Activated naive CD8-positive, alpha-beta T cell treated with anti-CD3 and anti-CD28 coated beads, Interleukin-2, amount 10 ng/mL, durations not matched to agents 7 days and 5 days (primary cell): Measurements from ENCODE around the gene JAKMIP3. TPM values are rescaled to one million over a fixed set of nuclear protein-coding genes. Genes with fewer than 3 reads are reported as not detected.

ENCODE experiments used
- ATAC-seq: fragments of 150-1000 bp; cut with Tn5 transposase; one replicate; pipeline ENCODE4 v1.10.0; 2021; ENCODE audit warnings: low read depth, moderate library complexity
- POLR2A ChIA-PET: fragments of 350-600 bp; sonication (Branson Sonifier 250); formaldehyde crosslinking; loops from one replicate; lab custom pipeline; 2021; ENCODE audit warnings: antibody characterized with exemption; lab: Charles Lee
- DNase-seq: peaks from one replicate; pipeline ENCODE4 v3.0.0; 2021
- H3K27ac Mint-ChIP-seq: one replicate; pipeline ENCODE4 v1.8.0; 2022; ENCODE audit warnings: mild to moderate bottlenecking, mixed read lengths
- H3K27me3 Mint-ChIP-seq: one replicate; pipeline ENCODE4 v1.8.0; 2022; ENCODE audit warnings: mild to moderate bottlenecking, moderate library complexity, mixed read lengths
- H3K36me3 Mint-ChIP-seq: one replicate; pipeline ENCODE4 v1.8.0; 2021; ENCODE audit warnings: mild to moderate bottlenecking, mixed read lengths
- H3K4me1 Mint-ChIP-seq: one replicate; pipeline ENCODE4 v1.8.0; 2021; ENCODE audit warnings: mixed read lengths
- H3K4me3 Mint-ChIP-seq: one replicate; pipeline ENCODE4 v1.8.0; 2022; ENCODE audit warnings: mild to moderate bottlenecking, moderate library complexity, mixed read lengths
- H3K9me3 Mint-ChIP-seq: one replicate; pipeline ENCODE4 v1.8.0; 2021; ENCODE audit warnings: mixed read lengths
- total RNA-seq, 2 experiments: library from RNA; stranded (reverse); gene quantifications; one replicate each; pipeline ENCODE4 v1.2.3, GENCODE V29; 2021

JAKMIP3 gene
- total RNA-seq, 2 experiments from 2014 or later, result 0.17 to 0.28 TPM

DNA sequence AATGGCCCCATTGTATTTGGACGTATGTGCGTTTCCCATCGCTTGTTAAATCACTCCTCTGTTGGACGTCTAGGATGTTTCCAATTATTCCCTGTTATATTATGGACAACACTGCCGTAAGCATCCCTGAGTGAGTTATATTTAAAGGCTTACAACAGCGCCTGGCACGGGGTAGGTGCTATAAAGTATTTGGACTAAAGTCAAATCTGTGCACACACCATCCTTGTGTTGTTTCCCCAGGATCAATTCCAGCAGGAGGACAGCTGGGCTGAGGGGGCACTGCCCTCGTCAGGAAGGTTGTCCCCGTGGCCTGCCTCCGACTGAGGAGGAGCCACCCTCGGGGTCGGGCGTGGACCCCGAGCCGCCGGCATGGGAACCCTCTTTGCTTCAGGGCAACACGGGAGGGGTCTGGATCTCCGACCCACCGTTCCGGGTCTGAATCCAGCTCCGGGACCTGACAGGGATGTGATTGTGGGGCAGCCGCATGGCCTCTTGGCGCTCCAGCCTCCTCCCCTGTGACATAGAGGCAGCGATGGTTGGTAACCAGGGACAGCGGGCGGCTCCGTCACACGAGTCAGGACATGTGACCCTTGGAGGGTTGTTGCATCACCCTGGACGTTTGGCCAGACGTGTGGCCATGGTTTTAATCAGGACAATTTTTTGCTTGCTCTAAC, 1.5 kb upstream of the JAKMIP3 start:
- Mint-ChIP-seq H3K4me1 (peaks cover 4% of the 10 kb centered on the region), H3K9me3 (no peaks in the 10 kb centered on the region), H3K27me3 (peaks cover 6% of the 10 kb centered on the region), H3K27ac (no peak overlapping the region), H3K4me3 (no peak overlapping the region), H3K36me3 (no peaks in the 10 kb centered on the region)
- POLR2A ChIA-PET, result no interaction called here
- ATAC-seq (no peak), DNase-seq (no peak)

DNA sequence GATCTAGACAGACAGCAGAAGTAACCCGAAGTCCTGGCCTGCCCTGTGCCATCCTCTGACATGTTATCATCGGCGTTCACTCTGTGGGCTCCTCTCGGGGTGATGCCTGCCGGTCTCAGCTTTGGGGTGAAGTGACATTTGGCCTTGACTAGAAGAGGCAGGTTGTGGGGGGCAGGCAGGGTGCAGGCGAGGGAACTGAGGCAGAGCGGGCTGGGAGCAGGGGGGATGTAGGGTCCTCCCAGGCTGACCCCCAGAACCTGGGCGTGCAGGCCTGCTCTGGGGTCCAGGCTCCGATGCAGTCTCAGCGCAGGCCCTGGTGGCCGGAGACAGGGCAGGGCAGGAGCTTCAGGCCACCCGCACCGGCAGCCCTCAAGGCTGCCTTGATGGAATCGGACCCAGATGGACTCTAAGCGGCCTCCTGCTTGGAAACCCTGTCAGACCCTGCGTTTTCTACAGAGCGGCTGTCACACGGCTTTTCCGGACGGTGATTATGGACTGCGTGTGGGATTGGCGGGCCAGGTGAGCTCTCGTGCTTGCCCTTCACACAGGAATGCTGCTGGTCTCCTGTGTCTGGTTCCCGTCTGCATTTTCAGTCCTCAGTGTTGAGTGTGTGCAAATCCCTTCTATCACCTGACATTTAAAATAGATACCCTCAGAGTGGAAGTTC, 842 bp upstream of the JAKMIP3 start:
- H3K9me3 Mint-ChIP-seq, result no peaks in the 10 kb centered on the region
- H3K4me1 Mint-ChIP-seq, result peaks cover 4% of the 10 kb centered on the region
- POLR2A ChIA-PET, result no interaction called here
- no peak for DNase-seq
- H3K4me3 Mint-ChIP-seq, result peak overlapping the region; percentile 77
- no peaks in the 10 kb centered on the region for H3K36me3 Mint-ChIP-seq
- peaks cover 6% of the 10 kb centered on the region for H3K27me3 Mint-ChIP-seq
- ATAC-seq, result no peak
- H3K27ac Mint-ChIP-seq, result no peak overlapping the region

DNA sequence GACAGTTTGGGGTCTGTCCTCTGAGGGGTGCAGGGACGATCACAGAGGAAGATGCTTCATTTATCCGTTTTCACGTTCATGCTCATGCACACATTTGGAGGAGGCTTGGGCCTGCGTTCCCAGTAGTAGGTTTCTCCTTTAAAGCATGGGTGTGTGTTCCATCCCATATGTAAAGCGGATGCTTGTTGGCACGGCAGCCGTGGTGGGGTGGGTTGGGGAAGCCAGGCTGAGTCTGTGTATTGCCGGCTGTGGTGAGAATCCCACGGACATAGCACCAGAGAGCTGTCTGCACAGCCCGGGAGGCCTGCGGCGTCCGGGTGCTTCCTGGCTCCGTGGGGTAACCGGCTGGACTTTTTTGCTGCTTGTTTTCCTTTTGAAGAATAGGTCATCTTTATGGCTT, 440 bp downstream of the JAKMIP3 start:
- no peak overlapping the region for H3K27ac Mint-ChIP-seq
- ATAC-seq (no peak), DNase-seq (no peak)
- POLR2A ChIA-PET, result no interaction called here
- H3K9me3 Mint-ChIP-seq, result no peaks in the 10 kb centered on the region
- peaks cover 4% of the 10 kb centered on the region for H3K4me1 Mint-ChIP-seq
- H3K36me3 Mint-ChIP-seq, result no peaks in the 10 kb centered on the region
- H3K4me3 Mint-ChIP-seq, result peak overlapping the region; percentile 77
- peaks cover 6% of the 10 kb centered on the region for H3K27me3 Mint-ChIP-seq

DNA sequence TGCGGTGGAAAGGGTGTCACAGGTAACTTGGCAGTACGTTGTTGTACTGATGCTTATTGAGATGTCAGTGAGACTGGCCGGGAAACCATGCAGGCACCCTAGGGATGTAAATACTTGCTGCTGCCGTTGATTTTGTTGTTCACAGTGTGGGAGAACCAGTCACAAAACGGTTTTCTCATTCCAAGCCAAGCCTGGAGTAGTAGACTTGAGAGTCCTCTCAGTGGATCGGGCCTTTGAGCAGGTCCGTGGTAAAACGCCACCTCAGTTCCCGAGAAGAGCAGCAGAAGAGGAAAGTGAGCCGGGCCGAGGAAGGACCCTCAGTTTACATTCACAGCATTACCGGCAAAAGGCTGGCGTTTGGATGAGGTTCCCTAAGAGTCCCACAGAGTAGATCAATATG, 1.1 kb downstream of the JAKMIP3 start:
- Mint-ChIP-seq H3K9me3 (no peaks in the 10 kb centered on the region), H3K27ac (no peak overlapping the region), H3K36me3 (no peaks in the 10 kb centered on the region), H3K4me1 (peaks cover 4% of the 10 kb centered on the region), H3K4me3 (no peak overlapping the region), H3K27me3 (peaks cover 6% of the 10 kb centered on the region)
- ATAC-seq (no peak), DNase-seq (no peak)
- POLR2A ChIA-PET, result no interaction called here

DNA sequence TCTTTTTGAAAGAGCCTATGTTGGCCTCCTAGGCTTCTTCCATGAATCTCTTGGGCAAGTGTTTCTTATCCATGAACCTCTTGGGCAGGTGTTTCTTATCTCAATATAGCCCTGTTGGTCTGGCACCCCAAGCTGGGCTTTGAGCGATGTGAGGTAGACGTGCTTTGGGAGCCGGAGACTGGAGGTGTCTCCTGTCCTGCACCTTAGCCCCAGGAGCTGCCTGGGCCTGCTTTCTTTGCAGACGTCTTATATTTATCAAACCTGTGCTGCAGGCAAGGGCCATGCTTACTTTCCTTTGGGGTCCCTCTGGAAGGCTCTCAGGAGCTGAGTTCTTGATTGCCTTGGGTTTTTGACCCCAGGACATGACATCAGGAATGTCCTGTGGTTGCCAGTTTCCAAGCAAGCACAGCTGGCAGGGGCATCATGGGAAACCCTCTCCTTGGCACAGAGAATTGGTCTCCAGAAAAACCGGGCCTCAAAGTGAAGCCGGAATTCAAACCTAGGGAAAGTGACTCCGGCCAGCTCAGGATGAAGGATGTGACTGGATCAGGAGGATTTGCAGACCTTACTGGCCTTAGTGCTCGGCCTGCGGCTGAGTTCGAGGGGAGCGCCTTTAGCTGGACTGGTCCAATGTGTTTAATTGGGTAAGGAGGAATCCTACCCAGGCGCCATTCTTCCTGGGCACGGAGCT, 2.8 kb downstream of the JAKMIP3 start:
- POLR2A ChIA-PET, result no interaction called here
- Mint-ChIP-seq H3K4me1 (peaks cover 4% of the 10 kb centered on the region), H3K4me3 (no peak overlapping the region), H3K27ac (no peak overlapping the region), H3K9me3 (no peaks in the 10 kb centered on the region), H3K27me3 (peaks cover 6% of the 10 kb centered on the region), H3K36me3 (no peaks in the 10 kb centered on the region)
- ATAC-seq, result no peak
- DNase-seq, result no peak

DNA sequence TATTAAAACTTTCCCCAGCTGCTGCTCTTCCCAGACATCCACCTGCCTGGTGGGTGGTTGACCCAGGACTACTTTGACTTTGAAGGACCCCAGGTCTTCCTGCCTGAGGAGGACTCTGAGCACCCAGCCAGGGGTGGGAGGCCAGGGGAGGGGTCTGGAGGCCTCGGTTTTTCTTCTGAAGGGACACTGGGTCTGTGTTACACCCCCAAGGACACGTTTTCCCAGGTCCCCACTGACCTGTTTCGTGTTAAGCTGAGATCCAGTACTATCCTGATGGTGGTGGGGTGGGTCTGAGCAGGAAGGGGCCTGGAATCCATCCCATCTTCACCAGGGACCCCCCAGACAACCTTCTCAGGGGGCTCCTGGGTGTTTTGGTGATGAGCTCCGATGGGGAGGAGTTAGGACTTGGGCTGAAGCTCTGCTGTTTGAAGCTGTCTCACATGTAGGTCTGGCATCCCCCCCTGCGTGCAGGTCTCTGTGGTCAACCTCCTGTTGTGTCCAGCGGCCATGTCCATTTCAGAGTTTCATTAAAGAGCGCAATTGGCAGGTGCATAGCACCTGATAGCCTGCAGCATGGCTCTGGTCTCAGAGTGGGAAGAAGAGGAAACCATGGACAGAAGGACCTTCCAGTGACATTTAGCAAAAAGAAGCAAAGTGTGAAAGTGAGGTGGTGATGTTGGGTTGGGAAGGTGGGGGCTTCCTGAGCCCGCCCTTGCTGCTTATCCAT, 3.5 kb downstream of the JAKMIP3 start:
- POLR2A ChIA-PET, result no interaction called here
- Mint-ChIP-seq H3K4me1 (peaks cover 4% of the 10 kb centered on the region), H3K4me3 (no peak overlapping the region)

DNA sequence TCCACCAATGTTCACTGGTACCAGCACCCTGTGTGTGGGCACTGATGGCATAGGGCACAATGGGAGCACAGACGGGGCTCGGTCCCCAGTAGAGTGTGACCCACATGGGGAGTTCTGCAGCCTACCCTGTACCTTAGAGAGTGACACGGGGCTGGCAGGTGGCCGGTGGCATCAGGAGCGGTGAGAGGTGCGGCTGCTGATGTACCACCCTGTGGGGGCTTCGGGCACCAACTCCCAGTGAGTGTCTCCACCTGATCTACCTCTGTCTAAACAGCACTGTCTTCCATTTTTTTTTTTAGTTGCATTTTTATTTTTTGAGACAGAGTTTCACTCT, 4.1 kb downstream of the JAKMIP3 start:
- ATAC-seq, result no peak
- no peak for DNase-seq
- Mint-ChIP-seq H3K27me3 (peaks cover 7% of the 10 kb centered on the region), H3K4me3 (no peak overlapping the region), H3K9me3 (no peaks in the 10 kb centered on the region), H3K36me3 (no peaks in the 10 kb centered on the region), H3K27ac (no peak overlapping the region), H3K4me1 (peaks cover 4% of the 10 kb centered on the region)
- POLR2A ChIA-PET, result no interaction called here

More for the DNA sequence above, 3.5 kb downstream of the JAKMIP3 start:
- DNase-seq (no peak), ATAC-seq (no peak)
- Mint-ChIP-seq H3K27ac (no peak overlapping the region), H3K27me3 (peaks cover 6% of the 10 kb centered on the region), H3K9me3 (no peaks in the 10 kb centered on the region), H3K36me3 (no peaks in the 10 kb centered on the region)

DNA sequence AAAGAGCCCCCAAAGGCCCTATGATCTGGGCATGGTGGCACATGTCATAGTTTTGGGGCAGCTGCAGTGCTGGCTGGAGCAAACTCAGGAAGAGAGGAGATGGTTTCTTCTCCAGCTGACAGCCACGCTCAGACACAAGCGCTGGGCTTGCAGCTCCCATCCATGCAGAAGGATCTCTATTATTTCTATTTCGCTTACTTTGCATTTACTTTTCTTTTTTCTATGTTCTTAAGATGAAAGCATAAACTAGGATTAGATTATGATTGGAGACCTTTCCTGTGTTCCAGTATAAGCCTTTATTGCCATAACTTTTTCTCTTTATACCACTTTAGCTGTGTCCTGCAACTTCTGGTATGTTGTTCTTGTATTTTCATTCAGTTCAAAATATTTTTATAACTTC, 5.0 kb downstream of the JAKMIP3 start:
- Mint-ChIP-seq H3K27me3 (peaks cover 9% of the 10 kb centered on the region), H3K27ac (no peak overlapping the region), H3K4me1 (peaks cover 4% of the 10 kb centered on the region), H3K9me3 (no peaks in the 10 kb centered on the region), H3K4me3 (no peak overlapping the region), H3K36me3 (no peaks in the 10 kb centered on the region)
- POLR2A ChIA-PET, result no interaction called here
- ATAC-seq (no peak), DNase-seq (no peak)

DNA sequence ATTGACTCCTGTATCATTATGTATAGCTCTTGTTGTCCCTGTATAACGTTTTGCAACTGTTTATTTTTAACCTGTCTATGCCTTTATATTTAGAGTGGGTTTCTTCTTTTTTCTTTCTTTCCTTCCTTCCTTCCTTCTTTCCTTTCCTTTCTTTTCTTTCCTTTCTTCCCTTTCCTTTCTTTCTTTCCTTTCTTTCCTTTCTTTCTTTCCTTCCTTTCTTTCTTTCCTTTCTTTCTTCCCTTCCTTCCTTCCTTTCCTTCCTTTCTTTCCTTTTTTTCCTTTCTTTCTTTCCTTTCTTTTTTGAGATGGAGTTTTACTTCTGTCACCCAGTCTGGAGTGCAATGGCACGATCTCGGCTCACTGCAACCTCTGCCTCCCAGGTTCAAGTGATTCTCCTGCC, 5.9 kb downstream of the JAKMIP3 start:
- ATAC-seq (no peak), DNase-seq (no peak)
- H3K36me3 Mint-ChIP-seq, result no peaks in the 10 kb centered on the region
- no peaks in the 10 kb centered on the region for H3K9me3 Mint-ChIP-seq
- no peak overlapping the region for H3K27ac Mint-ChIP-seq
- H3K4me3 Mint-ChIP-seq, result no peak overlapping the region
- peaks cover 4% of the 10 kb centered on the region for H3K27me3 Mint-ChIP-seq
- POLR2A ChIA-PET, result no interaction called here
- H3K4me1 Mint-ChIP-seq, result no peaks in the 10 kb centered on the region

DNA sequence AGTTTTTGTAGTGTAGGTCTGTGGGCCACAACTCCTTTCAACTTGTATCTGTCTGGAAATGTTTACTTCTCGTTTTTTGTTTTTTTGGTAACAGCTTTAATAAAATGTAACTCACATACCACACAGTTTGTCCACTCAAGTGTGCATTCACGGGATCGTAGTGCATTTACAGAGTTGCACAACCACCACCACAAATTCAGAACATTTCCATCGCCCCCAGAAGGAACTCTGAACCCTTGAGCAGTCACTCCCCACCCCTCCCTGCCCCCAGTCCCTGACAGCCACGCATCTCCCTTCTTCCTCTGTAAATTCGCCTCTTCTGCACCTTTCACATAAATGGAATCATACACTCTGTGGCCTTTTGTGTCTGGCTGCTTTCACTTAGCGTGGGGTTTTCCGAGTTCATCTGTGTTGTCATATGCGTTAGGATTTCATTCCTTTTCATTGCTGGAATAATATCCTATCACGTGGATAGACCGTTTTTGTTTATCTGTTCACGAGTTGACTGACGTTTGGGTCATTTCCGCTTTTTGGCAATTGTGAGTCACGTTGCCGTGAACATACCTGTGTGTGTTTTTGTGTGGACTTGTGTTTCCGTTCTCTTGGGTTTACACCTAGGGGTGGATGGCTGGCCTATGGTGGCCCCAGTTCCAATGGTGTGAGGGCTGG, 10.3 kb downstream of the JAKMIP3 start:
- H3K4me3 Mint-ChIP-seq, result no peak overlapping the region
- no peaks in the 10 kb centered on the region for H3K36me3 Mint-ChIP-seq
- no peak overlapping the region for H3K27ac Mint-ChIP-seq
- H3K27me3 Mint-ChIP-seq, result peaks cover 9% of the 10 kb centered on the region
- ATAC-seq (no peak), DNase-seq (no peak)
- no peaks in the 10 kb centered on the region for H3K9me3 Mint-ChIP-seq
- H3K4me1 Mint-ChIP-seq, result no peaks in the 10 kb centered on the region
- POLR2A ChIA-PET, result no interaction called here

DNA sequence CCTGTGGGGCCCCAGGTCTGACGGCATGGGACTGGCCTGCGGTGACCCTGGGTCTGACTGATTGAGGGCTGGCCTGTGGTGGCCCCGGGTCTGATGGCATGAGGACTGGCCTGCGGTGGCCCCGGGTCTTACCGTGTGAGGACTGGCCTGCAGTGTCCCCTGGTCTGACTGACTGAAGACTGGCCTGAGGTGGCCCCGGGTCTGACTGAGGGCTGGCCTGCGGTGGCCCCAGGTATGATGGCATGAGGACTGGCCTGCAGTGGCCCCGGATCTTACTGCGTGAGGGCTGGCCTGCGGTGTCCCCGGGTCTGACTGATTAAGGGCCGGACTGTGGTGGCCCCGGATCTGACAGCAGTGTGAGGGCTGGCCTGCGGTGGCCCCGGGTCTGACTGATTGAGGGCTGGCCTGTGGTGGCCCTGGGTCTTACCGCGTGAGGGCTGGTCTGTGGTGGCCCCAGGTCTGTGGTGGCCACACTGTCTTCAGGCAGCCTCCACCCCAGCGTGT, 10.9 kb downstream of the JAKMIP3 start:
- ATAC-seq, result no peak
- no peak overlapping the region for H3K4me3 Mint-ChIP-seq

DNA sequence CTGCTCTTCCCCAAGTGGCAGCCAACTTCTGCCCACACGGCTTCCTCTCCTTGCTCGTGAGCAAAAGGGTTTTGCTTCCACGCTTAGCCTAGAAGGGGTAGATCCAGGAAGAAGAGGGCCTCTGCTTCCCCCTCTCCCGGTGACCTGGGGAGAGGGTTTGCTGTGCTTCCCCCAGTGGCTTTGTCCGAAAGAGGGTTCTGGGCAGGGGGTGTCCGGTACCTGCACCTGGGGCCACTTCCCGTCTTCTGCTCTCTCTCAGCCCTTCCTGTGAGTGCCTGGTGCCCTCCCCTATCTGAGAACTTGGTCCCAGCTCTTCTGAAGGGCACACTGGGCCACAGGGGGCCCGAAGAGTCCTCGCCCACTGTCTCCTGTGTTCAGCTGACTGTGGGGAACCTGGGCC, 11.3 kb downstream of the JAKMIP3 start:
- H3K27me3 Mint-ChIP-seq, result peaks cover 9% of the 10 kb centered on the region
- POLR2A ChIA-PET, result no interaction called here
- ATAC-seq, result no peak
- H3K4me1 Mint-ChIP-seq, result no peaks in the 10 kb centered on the region
- no peak for DNase-seq
- H3K36me3 Mint-ChIP-seq, result no peaks in the 10 kb centered on the region
- no peak overlapping the region for H3K27ac Mint-ChIP-seq
- H3K9me3 Mint-ChIP-seq, result no peaks in the 10 kb centered on the region
- no peak overlapping the region for H3K4me3 Mint-ChIP-seq

More for the DNA sequence above, 10.9 kb downstream of the JAKMIP3 start:
- POLR2A ChIA-PET, result no interaction called here
- Mint-ChIP-seq H3K27ac (no peak overlapping the region), H3K27me3 (peaks cover 9% of the 10 kb centered on the region), H3K4me1 (no peaks in the 10 kb centered on the region), H3K9me3 (no peaks in the 10 kb centered on the region), H3K36me3 (no peaks in the 10 kb centered on the region)
- DNase-seq, result no peak

DNA sequence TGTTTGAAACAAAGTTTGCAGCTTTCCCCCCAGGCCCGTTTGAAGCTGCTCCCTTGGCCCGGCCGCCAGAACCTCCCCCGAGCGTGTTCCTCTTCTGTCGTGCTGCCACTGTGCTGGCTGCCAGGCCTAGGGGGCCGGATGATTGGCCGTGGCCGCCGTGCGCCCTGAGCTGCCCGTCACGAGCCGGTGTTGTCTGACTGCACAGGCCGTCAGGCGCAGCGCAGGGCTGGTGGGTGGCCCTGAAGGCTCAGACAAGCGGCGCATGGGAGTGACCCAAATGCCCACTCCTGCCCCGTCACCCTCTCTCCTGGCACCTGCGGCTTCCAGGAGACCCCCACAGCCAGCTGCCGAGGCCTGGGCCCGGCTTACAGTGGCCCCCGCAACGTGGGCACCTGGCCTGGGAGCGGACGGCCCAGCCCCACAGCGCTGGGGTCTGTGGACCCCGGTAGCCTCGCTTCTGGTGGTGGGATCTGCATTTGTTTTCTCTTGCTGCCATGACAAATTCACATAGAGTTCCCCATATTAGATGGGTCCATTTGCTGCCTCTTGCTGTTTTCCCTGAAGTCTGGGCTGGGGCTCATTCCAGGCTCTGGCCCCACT, 13.1 kb downstream of the JAKMIP3 start:
- Mint-ChIP-seq H3K27ac (no peak overlapping the region), H3K36me3 (no peaks in the 10 kb centered on the region), H3K9me3 (no peaks in the 10 kb centered on the region), H3K4me1 (no peaks in the 10 kb centered on the region), H3K4me3 (no peak overlapping the region), H3K27me3 (peaks cover 9% of the 10 kb centered on the region)
- DNase-seq (no peak), ATAC-seq (no peak)
- POLR2A ChIA-PET, result no interaction called here
